NCI-H510A treated with DMSO at 0.1 percent for 48 hours (cell line): ENCODE measurements around the gene AMZ1.

Source experiments
- DNase-seq: peaks from one replicate; lab custom pipeline; 2025; lab: John Stamatoyannopoulos, UW

Gene AMZ1

DNA sequence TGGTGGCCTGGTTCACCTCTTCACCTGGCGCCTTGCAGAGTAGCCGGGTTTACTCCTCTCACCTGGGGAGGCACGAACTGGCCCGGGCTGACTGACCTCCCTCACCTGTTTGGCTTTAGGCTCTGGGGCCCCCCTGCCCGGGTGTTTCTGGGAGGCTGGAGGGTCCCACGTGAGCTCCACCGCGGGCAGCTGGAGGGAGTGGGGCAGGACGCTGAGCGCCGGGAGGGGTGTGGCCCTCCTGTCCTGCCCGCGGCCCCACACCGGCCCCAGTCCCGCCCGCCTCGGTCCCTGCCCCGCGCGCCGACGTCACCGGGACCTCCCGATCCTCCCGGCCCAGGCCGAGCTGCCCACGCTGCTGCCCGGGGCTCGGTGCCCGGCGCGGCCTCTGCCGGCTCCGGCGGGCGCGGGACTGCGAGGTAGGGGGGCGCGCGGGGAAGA, at the start of gene AMZ1:
TSS of gene AMZ1 (plus strand) at position 322 of the 438 bp plus-strand sequence. CDS start 12,250 bp downstream, outside the sequence.
- no peak for DNase-seq

- DNase-seq = no peak
Observed at GRCh38 chr7:2638224-2638991, 49.6 kb upstream of the AMZ1 start.

- DNase-seq = no peak
Observed at GRCh38 chr7:2639181-2639681, 48.8 kb upstream of the AMZ1 start.

DNA sequence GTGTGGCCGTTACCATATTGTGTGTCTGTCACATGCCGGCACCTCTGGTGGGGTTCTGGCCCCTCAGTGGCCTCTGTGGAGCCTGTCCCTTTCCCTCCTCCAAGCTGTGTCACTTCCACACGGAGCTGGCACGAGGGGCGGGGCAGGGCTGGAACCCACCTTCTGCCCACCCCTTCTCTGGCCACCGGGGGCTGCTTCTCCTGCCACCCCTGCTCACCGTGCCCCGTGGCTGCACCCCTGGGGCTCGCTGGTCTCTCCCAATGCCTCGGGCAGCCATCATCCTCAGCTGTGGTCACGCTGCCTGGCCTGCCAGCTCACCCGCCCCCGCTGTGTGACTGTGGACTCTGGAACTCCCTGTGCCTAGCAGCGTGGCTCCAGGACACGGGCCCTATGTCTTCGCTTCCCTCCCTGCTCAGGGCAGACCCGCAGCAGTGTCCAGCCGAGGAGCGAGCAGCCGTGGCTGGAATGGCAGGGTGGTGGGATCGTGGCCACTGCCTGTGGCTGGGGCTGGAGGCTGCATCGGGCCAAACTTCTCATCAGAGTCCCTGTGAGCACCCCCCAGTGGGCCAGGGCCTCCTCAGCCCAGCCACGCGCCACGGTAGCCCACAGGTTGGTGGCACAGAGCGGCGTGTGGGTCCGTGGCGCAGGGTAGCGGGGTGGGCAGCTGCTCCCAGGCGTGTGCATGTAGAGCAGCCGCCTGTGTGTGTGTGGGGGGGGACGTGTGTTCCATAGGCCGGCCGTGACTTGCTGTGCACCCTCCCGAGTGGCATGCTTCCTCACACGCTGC, 48.1 kb upstream of the AMZ1 start:
- no peak for DNase-seq

DNA sequence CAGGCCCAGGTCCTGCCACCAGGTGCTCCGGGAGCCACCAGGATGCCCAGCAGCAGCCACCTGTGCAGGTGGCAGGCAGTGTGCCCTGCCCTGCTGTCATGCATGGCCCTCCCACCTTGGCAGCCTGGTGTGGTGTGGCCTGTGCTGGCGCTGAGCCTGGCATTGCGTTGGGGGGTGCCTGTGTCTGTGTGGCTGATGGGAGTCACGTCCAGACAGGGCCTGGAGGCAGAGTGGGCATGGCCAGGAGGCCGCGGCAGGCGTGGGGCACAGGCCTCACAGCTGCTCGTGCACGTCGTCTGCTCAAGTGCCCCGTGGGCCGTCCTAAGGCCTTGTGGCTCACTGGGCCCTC, 47.5 kb upstream of the AMZ1 start:
- no peak for DNase-seq

DNA sequence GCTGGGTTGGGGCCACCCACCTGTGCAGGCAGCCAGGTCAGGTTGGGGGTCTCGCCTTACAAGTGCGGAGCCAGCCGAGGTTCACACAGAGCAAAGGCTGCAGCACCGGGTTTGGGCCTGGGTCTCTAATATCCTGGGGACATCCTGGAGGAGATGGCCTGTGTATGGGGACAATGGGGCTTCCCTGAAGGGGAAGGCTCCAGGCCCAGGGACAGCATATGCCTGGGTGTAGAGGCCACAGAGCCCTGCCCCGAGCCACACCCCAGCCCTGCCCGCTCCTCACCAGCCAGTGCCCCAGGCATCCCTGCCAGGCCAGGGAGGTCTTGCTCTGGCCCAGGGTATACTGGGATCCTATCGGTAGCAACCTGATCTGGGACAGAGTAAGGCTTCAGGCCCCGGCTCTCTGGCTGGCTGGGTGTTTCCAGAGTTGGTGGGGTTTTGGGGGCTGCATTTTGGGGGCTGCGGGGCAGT, 47.1 kb upstream of the AMZ1 start:
- no peak for DNase-seq

- DNase-seq = no peak
Observed at GRCh38 chr7:2641406-2642393, 46.3 kb upstream of the AMZ1 start.

DNA sequence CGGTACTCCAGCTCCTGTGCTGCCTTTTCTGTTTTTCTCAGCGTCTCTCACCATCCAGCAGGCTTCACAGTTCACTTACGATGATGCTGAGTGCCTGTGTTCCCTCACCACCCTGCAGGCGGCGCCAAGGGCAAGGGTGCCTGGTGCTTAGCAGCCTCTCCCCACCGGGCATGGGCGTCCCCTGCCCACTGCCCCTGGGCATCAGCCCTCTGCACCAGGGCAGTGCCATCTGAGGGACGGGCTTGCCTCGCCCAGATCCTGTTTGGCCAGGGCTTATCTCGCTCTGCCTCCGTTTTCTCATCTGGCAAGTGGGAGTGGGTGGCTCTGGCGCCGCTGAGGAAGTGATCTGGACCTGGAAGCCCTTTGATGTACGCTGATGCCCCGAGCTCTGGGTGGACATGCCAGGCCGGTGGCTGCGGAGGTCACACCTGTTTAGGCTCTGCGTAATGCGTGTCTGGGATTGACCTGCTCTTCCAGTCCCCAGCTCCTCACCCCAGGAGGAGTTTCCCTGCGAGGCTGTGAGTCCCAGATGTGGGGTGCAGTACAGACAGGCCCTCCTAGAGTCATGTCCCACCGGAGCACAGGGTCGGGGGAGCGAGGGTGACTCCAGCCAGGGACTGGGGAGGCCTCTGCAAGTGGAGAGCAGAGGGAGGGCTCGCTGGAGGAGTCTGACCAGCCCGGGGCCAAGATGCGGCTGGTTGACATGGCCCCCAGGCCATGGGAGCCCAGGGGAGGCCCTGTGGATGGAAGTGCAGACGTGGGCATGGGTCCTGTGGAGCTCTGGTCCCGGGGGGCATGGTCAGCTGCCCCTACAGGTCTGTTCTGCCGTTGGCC, 44.4 kb upstream of the AMZ1 start:
- no peak for DNase-seq

DNA sequence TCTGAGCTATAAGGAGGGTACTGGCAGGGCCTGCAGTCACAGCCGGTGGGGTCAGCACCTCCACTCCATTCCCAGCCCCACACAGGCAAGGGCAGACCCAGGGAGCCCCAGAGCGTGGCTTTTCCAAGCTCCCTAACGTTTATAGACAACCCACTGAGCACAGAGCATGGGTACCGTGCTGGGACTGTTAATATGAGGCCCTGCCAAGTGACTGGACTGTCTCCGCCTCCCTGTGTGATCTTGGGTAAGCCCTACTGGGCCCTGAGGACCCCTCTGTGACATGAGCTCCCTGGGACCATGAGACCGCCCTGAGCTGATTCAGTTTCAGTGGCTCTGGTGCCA, 43.8 kb upstream of the AMZ1 start:
- DNase-seq = no peak

DNA sequence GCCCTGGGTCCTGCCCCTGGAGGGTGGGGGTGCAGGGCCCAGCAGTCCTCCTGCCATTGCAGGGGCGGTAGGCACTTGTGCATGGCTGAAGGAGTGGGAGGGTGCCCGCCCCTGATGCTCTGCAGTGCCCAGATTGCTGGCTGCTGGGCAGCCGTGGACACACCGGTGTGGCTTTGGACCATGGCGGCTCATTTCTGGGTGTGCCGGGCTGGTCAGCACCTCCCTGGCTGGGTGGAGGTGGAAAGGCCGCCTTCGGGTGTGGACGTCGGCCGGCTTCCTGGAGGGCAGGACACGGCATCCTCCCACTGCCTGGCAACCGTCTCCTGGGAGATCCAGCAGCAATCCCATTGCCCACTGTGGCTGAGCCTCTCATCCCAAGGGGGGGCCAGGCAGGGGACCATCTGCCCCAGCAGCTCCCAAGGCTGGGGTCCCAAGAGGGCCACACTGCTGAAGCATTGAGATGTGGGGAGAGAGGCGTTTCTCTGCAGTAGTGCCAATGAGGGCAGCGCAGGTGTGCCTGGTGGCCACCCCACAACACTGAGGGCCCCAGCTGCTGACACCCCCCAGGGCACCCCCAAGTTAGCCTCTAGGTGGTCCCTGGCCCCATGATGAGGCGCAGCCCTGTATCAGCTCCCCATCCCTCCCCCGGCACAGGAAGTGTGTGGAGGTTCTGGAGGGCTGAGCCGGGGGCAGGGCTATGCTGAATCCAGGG, 43.3 kb upstream of the AMZ1 start:
- DNase-seq = no peak

DNA sequence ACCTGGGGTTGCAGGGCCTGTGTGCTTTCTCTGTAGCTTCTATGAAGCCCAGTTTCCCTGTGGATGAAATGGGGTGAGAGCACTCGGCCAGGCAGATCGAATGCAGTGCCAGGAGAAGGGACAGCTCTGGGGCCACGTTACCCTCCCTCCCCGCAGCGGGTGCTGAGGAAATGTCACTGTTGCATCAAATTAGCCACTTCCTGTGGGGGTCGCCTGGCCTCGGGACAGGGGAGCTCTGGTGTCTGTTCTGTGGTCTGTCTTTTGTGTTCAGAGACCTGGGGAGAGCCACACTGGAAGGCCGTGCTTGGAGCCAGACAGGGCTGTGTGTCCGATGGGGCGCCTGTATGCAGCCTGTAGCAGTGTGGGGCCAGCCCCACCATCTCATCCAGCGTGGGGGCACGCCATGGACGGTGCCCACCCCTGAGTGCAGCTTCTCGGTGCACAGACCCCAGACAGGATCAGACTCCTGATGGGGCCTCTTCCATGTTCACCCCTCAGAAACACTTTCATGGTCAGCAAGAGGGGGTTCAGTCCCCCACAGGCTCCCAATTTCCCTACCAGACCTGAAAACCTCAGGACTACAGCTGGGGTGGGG, 42.6 kb upstream of the AMZ1 start:
- no peak for DNase-seq

- no peak for DNase-seq
Observed at GRCh38 chr7:2646336-2646679, 41.7 kb upstream of the AMZ1 start.

DNA sequence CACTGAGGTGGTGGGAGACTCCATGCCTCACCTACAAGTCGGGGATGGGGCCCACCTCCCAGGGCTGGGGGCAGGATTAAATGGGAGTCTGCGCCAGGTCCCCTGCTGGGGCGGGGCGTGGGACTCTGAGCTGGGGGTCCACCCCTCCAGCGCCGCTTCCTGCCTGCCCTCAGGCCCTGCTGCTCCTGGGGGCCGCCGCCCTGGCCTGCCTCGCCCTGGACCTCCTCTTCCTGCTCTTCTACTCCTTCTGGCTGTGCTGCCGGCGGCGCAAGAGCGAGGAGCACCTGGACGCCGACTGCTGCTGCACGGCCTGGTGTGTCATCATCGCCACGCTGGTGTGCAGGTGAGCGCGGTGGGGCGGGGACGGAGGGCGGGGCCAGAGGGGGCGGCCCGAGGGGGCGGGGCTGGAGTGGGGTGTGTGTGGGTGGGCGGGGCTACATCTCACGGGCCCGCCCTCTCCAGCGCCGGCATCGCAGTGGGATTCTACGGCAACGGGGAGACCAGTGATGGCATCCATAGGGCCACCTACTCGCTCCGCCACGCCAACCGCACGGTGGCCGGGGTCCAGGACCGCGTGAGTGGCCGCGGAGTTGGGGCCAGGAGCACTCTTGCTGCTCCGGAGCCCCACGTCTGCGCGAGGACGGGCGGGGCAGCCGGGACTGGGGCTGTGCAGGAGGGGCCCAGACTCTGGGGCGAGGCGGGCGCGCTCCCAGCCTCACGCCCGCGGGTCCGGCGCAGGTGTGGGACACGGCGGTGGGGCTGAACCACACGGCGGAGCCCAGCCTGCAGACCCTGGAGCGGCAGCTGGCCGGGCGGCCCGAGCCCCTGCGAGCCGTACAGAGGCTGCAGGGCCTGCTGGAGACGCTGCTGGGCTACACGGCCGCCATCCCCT, 41.1 kb upstream of the AMZ1 start:
- DNase-seq = no peak

DNA sequence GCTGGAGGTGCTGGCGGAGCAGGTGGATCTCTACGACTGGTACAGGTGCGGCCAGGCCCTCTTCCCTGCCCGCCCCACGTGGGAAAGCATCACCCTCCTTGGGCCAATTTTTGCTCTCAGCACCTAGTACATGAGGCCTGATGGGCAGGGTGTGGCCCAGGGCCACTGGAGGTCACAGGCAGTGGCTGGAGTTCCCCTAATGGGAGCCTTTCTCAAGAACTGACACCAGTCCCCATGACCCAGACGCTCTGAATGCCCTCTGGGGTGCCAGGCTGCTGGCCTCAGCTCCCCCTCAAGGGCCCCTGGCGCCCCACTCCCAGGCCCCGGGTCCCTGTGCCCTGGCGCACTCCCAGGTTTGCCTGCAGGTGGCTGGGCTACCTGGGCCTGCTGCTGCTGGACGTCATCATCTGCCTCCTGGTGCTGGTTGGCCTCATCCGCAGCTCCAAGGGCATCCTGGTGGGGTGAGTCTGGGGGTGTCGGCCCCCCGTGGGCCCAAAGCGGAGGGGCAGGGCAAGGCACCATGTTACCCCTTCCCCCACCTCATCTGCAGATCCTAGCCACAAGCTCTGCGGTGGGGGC, 40.3 kb upstream of the AMZ1 start:
- DNase-seq = no peak

DNA sequence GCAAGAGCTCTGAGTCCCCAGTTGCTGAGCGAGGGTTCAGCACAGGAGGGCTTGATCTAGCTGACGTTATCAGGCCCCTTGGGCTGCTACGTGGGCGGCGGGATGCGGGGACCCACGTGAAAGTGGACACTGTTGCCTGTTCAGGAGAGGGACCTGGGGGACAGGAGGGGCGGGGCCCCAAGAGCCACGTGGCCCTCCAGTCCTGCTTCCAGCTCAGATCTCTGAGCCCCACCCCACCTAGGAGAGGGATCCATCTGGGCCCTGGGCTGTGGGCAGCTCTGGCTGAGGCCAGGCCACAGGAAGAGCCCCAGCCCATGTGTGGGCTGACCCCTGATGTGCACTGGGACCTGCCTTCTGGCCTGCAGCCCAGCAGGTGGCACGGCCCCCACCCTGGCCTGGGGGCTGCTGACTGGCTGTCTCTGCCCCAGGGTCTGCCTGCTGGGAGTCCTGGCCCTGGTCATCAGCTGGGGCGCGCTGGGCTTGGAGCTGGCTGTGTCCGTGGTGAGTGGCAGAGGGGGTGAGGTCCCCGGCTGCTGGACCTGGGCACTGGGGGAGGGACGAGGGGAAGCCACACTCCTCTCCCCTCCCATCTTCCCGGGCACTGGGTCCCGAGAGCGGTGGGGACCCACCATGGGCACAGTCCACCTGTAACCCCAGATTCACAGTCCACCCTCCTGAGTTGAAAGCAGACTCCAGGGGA, 38.7 kb upstream of the AMZ1 start:
- DNase-seq = no peak

DNA sequence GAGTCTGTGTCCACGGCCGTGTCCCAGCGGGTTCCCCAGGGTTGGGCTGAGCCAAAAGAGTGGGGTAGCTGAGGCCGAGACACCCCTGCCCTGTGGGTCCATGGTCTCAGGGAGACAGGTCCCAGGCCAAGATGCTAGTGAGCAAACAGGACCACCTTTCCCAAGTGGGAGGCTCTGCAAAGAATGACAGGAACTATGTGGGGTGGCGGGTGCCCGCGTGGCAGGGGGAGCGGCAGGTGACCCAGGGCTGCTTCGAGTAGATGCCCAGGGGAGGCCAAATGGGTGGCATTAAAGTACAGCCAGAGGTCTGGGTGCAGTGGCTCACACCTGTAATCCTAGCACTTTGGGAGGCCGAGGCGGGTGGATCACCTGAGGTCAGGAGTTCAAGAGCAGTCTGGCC, 38.0 kb upstream of the AMZ1 start:
- no peak for DNase-seq

DNA sequence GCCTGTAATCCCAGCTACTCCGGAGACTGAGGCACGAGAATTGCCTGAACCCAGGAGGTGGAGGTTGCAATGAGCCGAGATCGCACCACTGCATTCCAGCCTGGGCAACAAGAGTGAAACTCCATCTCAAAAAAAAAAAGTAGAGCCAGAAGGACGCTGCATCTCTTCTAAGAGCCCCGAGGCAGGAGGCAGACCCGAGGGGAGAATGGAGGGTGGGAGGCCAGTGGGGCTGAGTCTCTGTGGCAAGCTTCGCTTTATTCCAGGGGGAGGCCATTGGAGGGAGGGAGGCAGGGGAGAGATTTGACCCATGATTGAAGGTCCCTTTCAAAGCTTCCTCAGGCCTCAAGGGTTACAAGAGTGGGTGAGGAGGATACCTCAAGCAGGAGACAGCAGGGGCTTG, 37.6 kb upstream of the AMZ1 start:
- no peak for DNase-seq

GRCh38 chr7:2651336-2651735, 36.7 kb upstream of the AMZ1 start:
- DNase-seq = no peak
